Left lung (tissue), 10 donors: Measurements from ENCODE around the gene SPHK2. TPM values are rescaled to one million over a fixed set of nuclear protein-coding genes. Genes with fewer than 3 reads are reported as not detected.

Experiments
- ATAC-seq: fragments of 200-7000 bp; cut with Tn5 transposase; one replicate; pipeline ENCODE4 v1.9.1; 2020; ENCODE audit warnings: moderate library complexity
- DNase-seq, 4 donors: peaks; one replicate each; pipeline ENCODE4 v3.0.0-alpha.2; 2013 to 2020
- H3K27ac ChIP-seq, 2 donors: fragments of 200-600 bp; sonication (generic) in 1 of 2; one replicate each; pipeline versions ENCODE4 v1.5.0 to v1.8.0; 2020 to 2021
- H3K27me3 ChIP-seq, 2 donors: fragments of 200-600 bp; sonication (generic) in 1 of 2; one replicate each; pipeline versions ENCODE4 v1.5.0 to v1.8.0; 2020 to 2021
- H3K36me3 ChIP-seq, 2 donors: fragments of 200-600 bp; sonication (generic) in 1 of 2; one replicate each; pipeline versions ENCODE4 v1.5.0 to v1.8.0; 2020 to 2021
- H3K4me1 ChIP-seq, 2 donors: fragments of 200-600 bp; one replicate each; pipeline ENCODE4 v1.8.0; 2021
- H3K4me3 ChIP-seq, 2 donors: fragments of 200-600 bp; sonication (generic) in 1 of 2; one replicate each; pipeline versions ENCODE4 v1.5.0 to v1.8.0; 2020 to 2021; ENCODE audit warnings: mild to moderate bottlenecking in 1 of 2
- H3K9me3 ChIP-seq, 2 donors: fragments of 200-600 bp; sonication (generic) in 1 of 2; one replicate each; pipeline versions ENCODE4 v1.5.0 to v1.8.0; 2020 to 2021
- intact Hi-C, 2 donors: fragments of 100-400 bp; cut with DNase I; formaldehyde crosslinking; loops; one replicate each; pipeline versions ENCODE4 v1.11.2 to v1.14.2; 2022
- polyA plus RNA-seq, 6 donors: library from polyadenylated mRNA; unstranded; fragments of 120-200 nt; gene quantifications; one replicate each; pipeline ENCODE4 v1.2.1, GENCODE V29; 2013; ENCODE audit not compliant: insufficient read length in 6 of 6
- total RNA-seq, 2 donors: library from RNA; stranded (reverse); fragmentation: NEBNext Ultra II Directional; extraction: Animal tissue kit (Norgen Biotek cat#: 25700); gene quantifications; one replicate each; pipeline ENCODE4 v1.2.1, GENCODE V29; 2021
- TF ChIP-seq, protein P1 (sequence below), 2 donors: fragments of 200-600 bp; sonication (generic) in 1 of 2; IDR thresholded peaks; one replicate each; pipeline versions ENCODE4 v1.5.0 to v1.8.0; 2021; ENCODE audit warnings: antibody characterized with exemption in 2 of 2
- donor health status: DM: no; HTN: yes; CAD: no.
- donor health status: DM: no; HTN: no; CAD: no.

SPHK2 gene
- total and polyA plus RNA-seq, 8 donors = 10.2 to 27.5 (median 14.9) TPM

DNA sequence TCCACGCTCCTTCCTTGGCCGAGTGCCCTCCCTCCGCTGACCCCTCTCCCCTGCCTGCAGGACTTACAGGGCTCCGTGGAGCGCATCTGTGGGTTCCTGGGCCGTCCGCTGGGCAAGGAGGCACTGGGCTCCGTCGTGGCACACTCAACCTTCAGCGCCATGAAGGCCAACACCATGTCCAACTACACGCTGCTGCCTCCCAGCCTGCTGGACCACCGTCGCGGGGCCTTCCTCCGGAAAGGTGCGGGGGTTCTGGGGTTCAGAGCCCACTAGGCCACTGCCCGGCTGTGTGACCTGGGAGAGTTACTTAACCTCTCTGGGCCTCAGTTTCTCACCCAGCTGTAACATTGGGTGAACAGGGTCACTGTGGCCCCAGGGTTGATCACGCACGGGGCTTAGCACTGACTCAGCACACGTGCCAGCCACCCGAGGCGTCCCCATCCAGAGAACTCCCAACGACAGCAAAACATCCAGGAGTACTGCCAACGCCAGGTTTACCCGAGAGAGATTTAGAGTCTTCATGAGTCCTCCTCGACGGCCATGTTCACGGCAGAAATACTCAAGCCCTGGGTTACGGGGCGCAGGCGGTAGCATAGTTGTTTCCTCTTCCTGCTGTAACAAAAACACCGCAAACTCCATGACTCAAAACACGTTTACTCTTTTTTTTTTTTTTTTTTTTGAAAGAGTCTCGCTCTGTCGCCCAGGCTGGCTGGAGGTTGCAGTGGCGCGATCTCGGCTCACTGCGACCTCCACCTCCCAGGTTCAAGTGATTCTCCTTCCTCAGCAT lies 22.4 kb upstream of the SPHK2 start:
- no peaks in the 10 kb centered on the region for H3K36me3 ChIP-seq
- no peak for DNase-seq
- peaks cover 0 to 5% of the 10 kb centered on the region in 2 donors for H3K27me3 ChIP-seq
- no peak overlapping the region for H3K27ac ChIP-seq
- TF ChIP-seq, protein P1, sequence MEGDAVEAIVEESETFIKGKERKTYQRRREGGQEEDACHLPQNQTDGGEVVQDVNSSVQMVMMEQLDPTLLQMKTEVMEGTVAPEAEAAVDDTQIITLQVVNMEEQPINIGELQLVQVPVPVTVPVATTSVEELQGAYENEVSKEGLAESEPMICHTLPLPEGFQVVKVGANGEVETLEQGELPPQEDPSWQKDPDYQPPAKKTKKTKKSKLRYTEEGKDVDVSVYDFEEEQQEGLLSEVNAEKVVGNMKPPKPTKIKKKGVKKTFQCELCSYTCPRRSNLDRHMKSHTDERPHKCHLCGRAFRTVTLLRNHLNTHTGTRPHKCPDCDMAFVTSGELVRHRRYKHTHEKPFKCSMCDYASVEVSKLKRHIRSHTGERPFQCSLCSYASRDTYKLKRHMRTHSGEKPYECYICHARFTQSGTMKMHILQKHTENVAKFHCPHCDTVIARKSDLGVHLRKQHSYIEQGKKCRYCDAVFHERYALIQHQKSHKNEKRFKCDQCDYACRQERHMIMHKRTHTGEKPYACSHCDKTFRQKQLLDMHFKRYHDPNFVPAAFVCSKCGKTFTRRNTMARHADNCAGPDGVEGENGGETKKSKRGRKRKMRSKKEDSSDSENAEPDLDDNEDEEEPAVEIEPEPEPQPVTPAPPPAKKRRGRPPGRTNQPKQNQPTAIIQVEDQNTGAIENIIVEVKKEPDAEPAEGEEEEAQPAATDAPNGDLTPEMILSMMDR (IDR thresholded peaks at IDR 0.05) = no peak
- ATAC-seq = no peak
- intact Hi-C loops = no loop called here
- H3K4me3 ChIP-seq = no peak overlapping the region
- H3K9me3 ChIP-seq = no peaks in the 10 kb centered on the region
- H3K4me1 ChIP-seq = no peaks in the 10 kb centered on the region

DNA sequence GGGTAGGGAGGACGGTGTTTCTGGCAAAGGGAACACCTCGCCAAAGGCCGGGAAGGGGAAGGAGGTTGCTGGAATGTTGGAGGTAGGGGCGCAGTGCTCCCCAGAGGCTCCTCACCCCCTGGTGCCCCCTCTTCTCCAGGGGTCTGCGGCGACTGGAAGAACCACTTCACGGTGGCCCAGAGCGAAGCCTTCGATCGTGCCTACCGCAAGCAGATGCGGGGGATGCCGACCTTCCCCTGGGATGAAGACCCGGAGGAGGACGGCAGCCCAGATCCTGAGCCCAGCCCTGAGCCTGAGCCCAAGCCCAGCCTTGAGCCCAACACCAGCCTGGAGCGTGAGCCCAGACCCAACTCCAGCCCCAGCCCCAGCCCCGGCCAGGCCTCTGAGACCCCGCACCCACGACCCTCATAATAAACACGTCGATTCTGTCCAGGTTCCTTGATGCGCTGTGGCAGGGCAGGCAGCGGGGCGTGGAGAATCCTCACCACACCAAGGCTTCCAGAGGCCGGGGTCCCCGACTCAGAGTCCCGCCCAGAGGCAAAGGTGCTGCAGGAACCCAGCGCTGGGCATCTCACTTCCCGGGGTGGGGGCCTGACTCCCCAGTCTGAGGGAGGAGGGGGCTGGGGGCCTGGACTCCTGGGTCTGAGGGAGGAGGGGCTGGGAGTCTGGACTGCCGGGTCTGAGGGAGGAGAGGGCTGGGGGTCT lies 20.2 kb upstream of the SPHK2 start:
- DNase-seq = no peak
- TF ChIP-seq, protein P1 (IDR thresholded peaks at IDR 0.05) = no peak

DNA sequence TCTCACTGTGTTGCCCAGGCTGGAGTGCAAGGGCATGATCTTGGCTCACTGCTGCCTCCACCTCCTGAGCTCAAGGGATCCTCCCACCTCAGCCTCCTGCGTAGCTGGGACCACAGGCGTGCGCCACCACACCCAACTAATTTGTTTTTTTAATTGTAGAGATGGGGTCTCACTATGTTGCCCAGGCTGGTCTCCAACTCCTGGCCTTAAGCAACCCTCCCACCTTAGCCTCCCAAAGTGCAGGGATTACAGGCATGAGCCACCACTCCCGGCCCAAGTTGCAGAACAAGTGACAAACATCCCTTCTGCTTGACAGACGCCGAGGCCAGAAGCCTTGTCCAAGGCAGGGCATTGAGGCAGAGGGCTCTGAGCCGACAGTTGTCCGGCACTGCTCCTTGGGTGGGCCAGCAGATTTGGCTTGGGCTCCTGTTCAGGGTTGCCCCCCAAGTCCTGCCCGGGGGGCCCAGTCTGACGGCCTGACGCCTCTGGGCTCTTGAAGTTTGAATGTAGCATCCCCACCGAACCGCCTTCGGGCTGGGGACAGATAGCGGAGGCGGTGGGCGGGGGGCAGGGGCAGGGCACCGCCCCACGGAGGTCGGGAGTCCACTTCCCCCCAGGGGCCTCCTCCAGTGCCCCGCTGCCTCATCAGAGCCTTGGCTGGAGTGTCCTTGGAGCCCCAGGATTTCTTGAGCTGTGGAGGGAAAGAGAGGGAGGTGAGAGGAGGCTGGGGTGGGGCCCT lies 18.5 kb upstream of the SPHK2 start:
- Histone ChIP-seq H3K27ac (no peak overlapping the region), H3K27me3 (peaks cover 0 to 5% of the 10 kb centered on the region in 2 donors), H3K4me1 (no peaks in the 10 kb centered on the region), H3K9me3 (no peaks in the 10 kb centered on the region), H3K36me3 (no peaks in the 10 kb centered on the region), H3K4me3 (no peak overlapping the region)
- ATAC-seq (no peak), DNase-seq (no peak)
- intact Hi-C loops = no loop called here
- TF ChIP-seq, protein P1 (IDR thresholded peaks at IDR 0.05) = no peak

More for the DNA sequence above, 20.2 kb upstream of the SPHK2 start:
- no peaks in the 10 kb centered on the region for H3K4me1 ChIP-seq
- H3K27ac ChIP-seq = no peak overlapping the region
- no peak overlapping the region for H3K4me3 ChIP-seq
- ATAC-seq = no peak
- no peaks in the 10 kb centered on the region for H3K9me3 ChIP-seq
- intact Hi-C loops = no loop called here
- no peaks in the 10 kb centered on the region for H3K36me3 ChIP-seq
- peaks cover 0 to 5% of the 10 kb centered on the region in 2 donors for H3K27me3 ChIP-seq

DNA sequence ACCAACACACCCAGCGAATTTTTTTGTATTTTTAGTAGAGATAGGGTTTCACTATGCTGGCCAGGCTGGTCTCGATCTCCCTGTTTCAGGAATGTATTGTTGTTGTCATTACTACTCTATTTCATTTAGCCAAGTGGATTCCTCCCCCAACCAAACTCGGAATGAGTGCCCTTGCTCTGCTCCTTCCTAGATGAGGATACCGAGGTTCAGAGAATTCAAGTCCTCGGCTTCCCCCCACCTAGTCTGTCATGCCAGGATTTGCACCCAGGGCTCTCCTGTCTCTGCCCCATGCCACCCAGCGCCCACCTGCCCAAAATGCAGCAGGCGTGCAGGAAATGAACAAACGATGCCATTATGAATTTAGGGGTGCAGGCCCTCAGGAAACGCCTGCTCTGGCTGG lies 16.3 kb upstream of the SPHK2 start:
- intact Hi-C loops = no loop called here
- Histone ChIP-seq H3K36me3 (no peaks in the 10 kb centered on the region), H3K27ac (no peak overlapping the region), H3K27me3 (peaks cover 0 to 5% of the 10 kb centered on the region in 2 donors), H3K4me3 (no peak overlapping the region), H3K9me3 (no peaks in the 10 kb centered on the region), H3K4me1 (no peaks in the 10 kb centered on the region)
- TF ChIP-seq, protein P1 (IDR thresholded peaks at IDR 0.05) = no peak
- DNase-seq (no peak), ATAC-seq (no peak)

DNA sequence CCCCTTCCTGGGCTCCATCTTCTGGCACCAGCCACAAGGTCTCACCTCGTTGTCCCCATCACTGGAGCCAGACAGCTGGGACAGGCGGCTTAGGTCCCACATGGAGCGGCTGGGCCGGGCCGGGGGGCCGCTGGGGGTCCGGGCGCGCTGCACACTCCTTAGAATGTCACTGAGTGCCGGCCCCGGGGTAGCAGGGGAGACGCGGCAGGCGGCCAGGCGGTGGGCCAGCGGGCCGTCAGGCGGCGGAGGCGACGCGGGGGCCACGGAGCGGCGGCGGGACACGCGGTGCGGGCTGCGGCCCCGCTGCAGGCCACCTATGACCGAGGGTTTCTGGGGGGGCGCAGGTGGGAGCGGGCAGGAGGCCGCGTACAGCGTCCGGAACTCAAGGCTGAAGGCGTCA lies 15.9 kb upstream of the SPHK2 start:
- Histone ChIP-seq H3K4me3 (no peak overlapping the region), H3K27ac (no peak overlapping the region), H3K36me3 (no peaks in the 10 kb centered on the region), H3K9me3 (no peaks in the 10 kb centered on the region), H3K4me1 (no peaks in the 10 kb centered on the region), H3K27me3 (peaks cover 0 to 5% of the 10 kb centered on the region in 2 donors)
- ATAC-seq (no peak), DNase-seq (no peak)
- intact Hi-C loops = no loop called here
- TF ChIP-seq, protein P1 (IDR thresholded peaks at IDR 0.05) = no peak
